Forelimb muscle (tissue), 1 donor: ENCODE data around the gene MRPS27. TPM values are rescaled to one million over a fixed set of nuclear protein-coding genes. Genes with fewer than 3 reads are reported as not detected.
A peak's percentile ranks its signal among the peaks of the same experiment; 100 is the strongest.

ENCODE experiments used
- DNase-seq: peaks from one replicate; pipeline ENCODE4 v3.0.0-alpha.2; 2013; ENCODE audit warnings: low read depth
- polyA plus RNA-seq: library from polyadenylated mRNA; unstranded; fragments of 120-200 nt; gene quantifications from one replicate; pipeline ENCODE4 v1.2.1, GENCODE V29; 2013; ENCODE audit not compliant: insufficient read length

The MRPS27 gene
- polyA plus RNA-seq, 1 donor, result 39.5 TPM

DNA sequence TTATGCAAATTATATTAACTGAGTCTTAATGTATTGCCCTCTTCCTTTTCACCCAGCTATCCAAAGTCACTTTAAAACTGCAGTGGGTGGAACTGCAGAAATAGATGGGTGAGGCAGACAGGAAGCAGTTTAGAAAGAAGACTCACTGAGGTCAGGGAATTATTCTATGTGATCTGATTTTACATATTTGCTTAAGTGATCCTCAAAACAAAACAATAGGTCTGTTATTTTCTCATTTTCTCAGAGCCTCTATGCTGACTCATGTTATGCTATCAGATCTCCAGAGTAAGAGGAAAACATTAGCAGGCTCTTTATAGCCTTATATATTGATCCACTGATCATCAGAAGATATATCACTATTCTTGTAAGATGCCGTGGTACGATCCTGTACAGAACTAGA lies 63.5 kb downstream of the MRPS27 start:
- no peak for DNase-seq

DNA sequence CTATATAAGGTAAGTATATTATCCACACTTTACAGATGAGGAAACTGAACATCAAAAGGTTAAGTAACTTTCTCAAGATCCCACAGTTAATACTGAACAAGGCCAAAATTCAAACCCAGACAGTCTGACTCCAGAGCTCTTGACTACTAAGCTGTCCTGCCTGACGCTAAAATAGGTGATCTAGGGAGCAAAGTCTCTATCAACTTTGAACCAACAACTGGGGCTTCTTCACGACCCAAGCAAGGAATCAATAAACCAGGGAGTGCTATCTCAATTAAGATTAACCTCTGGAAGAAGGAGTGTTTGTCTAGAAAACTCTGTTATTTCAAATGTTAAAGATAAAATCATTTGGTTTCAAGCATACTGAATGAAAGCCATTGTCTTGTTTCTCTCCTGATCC lies 64.4 kb downstream of the MRPS27 start:
- DNase-seq, result no peak

DNA sequence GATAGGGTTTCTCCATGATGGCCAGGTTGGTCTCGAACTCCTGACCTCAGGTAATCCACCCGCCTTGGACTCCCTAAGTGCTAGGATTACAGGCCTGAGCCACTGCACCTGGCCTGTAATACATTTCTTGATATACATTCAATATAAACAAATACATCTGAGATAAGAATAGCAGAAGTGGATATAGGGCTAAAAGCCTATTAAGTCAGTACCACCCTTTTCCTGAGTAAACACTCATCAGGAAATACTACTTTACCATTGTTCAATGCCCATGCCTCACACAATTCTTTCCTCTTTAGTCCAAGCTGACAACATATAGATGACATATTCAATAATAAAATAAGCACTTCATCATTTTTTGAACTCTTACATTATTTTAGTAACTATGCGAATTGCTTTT lies 64.8 kb downstream of the MRPS27 start:
- DNase-seq, result no peak

DNA sequence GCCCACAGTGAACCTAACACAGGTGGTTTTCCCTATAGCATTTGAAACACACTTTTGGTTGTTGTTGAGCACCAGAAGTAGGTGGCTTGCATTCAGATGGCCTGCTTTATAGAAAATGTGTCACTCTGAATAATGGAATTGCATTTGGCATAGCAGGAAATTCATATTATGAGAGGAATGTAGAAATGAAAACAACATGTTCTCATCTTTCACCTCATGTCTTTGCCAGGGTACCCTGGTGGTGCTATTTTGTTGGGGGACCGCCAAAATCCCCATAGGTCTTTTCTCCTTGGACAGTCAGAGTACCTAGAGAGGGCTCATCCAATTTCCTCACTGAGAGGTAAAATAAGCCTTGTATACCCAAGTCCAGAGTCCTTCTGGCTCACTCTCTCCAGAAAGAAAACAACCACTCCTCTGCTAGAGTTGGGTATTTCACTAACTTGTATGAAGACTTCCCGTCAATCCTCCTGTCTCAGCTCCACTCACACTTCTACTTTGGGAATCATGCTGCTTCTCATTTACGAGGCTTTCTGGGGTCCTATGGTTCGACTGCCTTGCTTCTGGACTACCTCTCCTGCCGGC lies 67.4 kb downstream of the MRPS27 start:
- DNase-seq, result no peak

DNA sequence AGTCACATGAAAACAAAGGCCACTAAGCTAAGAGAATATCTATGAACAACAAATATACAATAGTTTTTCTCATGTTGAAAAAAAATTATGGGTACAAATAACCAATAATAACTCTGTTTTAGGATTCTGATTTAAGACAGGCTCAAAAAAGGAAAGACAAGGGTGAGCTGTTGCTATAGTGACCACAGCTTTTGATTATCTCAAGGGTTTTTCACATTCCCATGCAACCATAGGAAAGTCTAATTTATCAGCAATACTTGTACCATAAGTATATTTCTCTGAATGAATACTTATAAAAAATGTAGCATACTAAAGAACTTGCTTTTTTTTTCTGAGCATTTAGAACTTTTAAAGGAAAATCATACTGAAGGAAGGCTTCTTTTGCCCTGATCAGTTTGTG lies 68.0 kb downstream of the MRPS27 start:
- DNase-seq, result no peak

DNA sequence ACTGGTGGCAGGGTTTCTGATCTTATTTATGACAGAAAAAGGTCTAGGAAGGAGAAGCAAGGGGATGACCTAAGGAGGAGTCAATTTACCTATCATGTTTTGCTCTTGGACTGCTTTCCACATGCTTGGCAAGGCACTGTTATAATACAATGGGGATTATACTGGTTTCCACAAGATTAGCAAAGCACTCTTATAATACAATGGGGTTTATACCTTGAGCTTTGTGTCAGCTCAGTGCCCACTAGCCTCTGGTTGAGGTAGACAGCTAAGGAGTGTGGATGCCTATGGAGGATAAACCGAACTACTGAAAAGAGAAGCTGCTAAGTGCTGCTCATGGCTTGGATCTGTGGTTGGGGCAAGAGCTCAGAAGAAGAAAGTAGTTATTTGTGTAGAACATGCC lies 68.7 kb downstream of the MRPS27 start:
- DNase-seq, result no peak

DNA sequence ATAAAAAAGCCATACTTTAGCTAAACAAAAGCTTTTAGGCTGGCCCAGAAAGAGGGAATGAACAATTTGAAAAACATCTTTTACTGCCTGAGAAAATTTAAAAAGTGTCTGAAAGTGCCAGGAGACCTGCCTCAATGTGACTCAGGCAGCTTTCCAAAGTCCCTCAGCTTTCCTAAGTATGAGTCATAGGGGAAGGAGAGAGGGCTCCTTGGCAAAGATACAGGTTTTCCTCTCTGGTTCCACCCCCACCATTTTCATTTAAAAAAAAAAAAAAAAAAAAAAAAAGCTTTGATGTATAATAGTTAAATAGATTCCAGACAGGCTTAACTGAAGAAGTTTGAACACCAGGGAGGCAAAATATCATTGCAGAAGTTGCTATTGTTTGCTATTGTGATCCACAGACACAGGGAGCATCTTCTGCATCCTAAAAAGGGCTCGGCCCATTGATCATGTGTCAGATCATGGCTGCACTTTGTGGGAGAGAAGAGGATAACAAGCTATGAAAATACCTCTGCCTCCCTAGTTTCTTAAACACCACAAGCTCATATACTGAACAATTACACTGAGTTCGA lies 71.5 kb downstream of the MRPS27 start:
- peak; percentile 46 for DNase-seq

DNA sequence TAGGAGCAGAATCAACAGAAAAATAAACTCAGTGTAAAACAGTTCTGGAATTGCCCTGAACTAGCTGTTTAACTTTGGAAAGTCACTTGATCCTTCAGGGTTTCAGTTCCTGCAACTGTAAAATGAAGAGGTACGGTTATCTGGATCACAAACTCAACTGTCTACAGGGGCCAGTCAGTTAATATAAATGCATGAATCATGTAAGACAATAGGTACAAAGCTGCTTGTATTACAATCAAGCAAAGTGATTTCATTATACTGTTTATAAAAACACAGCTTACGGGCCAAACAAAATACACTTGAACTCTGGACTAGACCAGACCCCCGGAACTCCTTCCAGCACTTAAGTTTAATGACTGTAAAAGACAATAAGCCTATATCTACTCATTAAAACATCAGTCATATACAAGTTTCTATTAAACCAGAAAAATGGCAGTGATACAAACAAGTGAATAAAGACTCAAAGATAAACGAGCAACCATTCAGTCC lies 73.0 kb downstream of the MRPS27 start:
- no peak for DNase-seq

DNA sequence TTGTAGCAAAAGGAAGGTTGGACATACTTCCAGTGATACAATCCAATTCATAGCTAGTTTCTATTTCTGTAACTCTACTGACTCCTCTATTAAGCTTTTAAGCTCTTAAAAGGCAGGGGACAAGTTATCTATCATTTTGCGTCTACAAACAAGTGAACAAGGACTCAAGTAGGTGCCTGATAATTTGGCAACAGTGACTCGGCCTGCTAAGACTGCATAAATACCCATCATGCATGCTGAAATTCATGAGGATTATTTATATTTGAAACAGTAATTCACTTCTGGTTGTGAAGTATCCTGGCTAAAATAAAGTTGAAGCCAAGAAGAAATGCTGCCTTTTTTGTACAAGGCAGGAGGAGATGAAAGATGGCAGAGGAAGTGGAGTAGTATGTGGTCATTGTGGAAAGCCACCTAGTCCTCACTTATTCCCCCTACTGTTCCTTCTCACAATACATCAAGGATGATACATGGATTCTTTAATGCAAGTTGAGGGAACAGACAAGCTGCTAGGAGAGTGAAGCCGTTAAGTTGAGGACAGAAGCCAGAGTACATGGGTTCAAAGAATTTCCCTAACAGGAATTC lies 74.0 kb downstream of the MRPS27 start:
- DNase-seq, result no peak

DNA sequence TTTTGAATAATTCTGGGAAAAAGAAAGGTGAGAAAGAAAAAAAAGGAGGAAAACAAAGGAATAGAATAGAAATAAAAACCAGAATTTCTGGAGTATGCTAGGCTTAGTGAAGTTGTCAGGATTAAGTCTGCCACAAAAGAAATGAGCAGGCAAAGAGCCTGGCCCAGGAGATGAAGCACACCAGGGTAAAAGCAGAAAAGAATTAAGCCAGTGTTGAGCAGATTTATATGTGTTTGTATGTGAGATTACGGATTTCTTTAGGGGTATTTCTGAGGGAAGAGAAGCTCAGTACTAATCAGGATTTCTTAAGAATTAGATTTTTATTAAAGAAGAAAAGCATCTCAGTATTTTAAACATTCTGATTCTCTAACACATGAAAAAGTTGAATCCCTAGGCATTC lies 74.5 kb downstream of the MRPS27 start:
- no peak for DNase-seq

DNA sequence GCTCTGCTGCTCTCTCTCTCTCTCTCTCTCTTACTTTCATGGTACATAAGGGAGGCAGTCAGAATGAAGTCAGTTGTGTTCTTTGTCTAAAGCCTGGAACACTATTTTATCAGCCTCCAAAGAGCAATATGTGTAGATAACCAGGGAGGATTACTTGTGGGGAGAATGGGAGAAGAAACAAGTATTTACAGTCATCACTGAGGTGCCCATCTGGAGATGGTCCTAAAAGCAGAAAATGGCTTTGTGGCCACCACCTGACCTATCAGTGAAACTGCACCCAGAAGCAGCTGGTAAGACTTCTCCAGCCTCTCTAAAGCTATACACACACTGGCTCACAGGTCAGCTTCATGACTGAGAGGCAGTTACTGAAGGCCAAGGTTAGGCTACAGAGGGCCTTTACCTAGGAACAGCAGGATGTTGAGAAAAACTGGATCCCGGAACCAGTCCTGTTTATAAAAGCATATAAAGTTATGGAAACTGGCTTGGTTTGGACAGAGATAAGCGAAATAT lies 75.1 kb downstream of the MRPS27 start:
- DNase-seq, result no peak

DNA sequence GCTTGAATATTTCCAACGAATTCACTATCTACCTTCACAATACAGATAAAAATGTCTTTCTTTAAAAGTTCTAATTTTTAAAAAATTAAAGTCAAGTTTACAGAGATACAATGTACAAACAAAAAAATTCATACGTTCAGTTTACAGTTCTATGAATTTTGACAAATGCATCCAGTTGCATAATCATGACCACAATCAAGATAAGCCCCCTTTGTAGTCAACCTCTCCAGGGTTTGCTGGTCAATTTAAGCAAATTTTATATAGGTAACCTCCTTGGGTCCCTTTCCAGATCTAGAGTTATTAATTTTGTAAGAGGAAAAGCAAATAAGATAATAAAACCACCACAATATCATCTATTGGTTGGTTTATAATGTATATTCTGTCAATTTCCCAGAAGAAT lies 76.3 kb downstream of the MRPS27 start:
- DNase-seq, result no peak

DNA sequence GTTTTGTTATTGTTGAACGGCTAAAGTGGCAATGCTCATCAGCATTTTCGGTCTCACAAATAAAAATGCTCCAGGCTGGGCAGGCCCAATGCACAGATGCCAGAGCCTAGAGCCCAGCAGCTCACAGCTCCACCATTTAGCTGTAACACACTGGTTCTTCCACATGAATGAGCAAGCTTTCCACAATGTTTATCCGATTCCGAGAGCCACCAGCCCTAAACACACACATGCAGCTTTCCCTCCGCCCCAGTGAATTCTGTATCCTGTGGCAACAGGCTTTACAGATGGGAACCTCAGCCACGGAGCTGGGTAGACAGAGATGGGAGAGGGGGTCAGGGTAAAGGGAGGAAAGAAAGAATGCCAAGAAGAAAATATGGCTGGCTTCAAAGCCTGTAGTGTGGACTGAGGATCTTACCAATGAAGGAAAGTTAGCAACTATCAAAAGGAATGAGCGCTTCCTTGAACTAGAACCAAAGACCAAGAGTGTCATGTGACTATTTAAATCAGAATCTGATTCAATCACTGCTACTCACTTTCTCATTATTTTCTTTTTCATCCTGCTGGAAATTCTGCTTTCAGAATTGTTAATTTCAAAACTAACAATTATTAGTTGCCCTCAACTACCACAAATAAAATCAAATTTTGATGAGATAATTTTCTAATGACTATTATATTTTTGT lies 77.1 kb downstream of the MRPS27 start:
- no peak for DNase-seq

DNA sequence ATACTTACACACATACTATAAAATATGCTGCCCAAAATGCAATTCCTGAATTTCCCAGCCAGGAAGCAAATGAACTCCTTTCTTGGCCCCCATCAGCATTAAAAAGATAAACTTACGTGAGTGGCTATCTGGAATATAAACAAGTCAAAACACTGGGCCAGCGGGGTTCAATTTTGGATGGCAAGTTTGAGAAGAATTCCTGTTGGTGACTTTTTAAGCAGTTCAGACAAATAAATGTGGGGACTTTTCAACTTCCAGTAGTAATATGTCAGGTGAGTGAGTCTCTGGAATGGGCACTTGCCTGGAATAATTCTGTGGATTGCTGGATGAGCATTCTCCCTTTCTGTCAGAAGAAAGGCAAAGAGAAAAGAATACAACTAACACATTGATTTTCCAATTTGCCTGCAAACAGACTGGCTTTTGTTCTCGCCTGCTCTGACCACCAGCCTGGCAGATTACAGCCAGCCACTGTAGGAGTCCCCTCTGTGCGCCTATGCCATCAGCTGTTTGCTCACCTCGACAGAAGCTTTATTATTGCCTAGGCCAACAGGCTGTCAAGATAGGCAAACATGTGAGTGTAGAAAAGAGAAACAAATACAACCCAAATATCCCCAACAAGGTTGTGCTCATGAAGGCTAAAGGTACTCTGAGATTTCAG lies 78.6 kb downstream of the MRPS27 start:
- DNase-seq, result no peak

DNA sequence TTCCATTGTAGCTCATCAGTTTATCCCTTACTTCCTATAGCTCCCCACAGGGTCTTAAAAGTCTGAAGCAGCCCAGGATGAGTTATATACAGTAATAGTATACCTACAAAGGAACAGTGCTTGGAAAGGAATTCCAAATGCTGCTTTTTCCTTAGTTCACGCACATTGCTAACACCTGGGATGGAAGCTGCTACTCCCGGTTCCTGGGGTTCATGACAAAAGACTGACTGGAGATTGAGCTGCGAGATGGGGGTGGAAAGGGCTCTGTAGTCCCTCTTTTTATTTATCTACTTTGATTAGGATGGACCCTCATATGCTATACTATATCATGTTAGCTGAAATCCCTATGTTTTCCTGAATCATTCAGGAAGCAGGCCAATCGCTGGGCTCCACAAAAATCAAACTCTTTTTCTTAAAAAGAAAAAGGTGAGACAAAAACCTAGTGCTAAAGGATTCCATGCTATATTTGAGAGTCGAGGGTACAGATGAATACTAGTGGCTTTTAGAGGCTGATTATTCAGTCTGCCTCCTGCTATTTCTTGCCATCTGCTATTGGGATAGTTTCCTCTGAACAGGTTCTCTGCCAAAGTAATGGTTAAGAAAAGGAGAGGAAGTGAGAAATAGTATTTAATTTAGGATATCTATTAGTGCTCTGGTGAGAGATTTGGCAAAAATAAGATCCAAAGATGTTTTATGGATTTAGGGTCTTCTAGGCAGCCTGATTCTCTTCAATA lies 81.2 kb downstream of the MRPS27 start:
- DNase-seq, result no peak

DNA sequence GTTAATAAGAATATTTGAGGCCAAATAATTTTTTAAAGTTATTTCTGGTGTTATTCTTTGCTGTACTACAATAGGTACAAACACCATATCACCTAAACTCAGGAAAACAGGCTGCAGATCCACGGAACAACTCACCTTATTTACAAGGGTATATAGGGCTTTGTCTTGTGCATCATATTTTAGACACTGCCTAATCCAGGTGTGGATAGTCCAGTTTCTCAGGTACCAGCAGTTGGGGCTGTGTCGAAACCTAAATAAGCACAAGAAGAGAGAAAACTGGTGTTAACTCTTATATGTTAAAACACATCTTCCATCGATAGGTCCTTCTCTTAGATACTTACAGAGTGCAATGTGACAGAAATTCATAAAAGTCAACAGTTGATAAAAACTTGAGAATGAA lies 82.2 kb downstream of the MRPS27 start:
- no peak for DNase-seq

DNA sequence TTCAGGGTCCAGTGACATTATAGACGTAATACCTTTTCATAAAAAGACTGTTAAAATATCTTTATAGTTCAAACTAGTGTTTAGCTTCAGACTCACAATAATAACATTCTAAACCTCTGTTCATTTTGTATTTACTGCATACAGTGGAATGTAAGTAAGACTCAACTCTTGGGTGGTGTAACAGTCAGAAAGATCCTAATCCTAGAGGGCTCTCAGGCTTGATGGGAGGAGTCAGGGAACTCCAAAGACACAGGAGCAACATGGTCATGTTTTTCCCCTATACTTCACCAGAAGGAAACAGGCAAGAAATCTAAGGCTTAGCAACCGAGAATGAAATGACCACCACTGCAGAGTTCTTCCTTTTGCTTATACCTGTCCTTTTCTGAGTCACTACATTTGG lies 82.6 kb downstream of the MRPS27 start:
- DNase-seq, result no peak

DNA sequence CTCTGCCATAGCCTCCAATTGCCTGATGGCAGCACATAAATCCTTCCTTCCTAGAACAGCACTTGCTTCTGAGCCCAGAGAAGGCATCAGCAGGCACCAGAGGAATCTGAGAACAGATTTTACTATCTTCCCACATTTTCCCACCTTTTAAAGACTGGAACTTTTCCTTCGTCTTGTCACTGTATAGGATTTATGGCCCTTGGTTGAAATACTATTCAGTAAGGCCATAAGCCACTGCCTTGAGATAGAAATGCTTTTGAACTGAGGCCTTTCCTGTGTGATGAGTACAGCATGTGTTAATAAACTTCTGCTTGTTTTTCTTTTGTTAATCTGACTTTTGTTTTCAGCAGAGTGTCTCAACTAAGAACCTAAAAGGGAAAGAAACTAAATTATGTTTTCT lies 84.3 kb downstream of the MRPS27 start:
- no peak for DNase-seq

DNA sequence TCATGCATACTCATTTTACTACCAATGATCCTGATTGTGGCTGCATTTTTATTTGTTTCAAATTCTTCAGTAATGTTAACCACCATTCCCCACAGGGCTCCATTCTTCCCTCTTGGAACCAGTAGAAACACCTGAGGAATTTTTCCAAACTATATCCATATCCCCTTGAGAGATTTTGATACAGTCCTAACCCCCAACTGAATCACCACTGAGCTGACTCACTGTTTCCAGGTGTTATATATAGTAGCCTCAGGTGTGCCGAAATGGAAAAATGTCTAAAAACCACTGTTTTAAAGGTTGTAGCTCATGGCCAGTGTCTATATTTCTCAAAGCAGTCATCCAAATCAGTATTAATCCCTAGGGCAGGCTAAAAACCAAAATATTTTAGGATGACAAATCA lies 85.2 kb downstream of the MRPS27 start:
- DNase-seq, result no peak

DNA sequence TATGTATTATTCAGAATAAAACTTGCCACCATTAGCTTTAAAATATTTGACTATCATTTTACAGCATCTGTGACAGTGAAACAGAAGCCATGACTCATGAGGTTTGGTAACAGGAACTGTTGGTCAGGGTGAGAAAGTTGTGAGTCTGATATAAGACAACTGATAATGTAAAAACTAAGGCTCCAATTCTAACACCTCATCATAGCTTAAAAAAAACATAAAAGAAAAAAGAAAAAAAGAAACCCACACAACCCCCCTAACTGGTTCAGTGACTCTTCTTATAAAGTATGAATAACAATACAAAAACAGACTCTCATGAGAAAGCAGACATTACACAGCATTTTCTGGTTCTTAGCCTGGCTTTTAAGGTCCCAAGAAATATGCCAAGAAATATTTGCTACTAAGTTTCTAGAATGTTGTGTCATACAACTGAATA lies 85.8 kb downstream of the MRPS27 start:
- no peak for DNase-seq

DNA sequence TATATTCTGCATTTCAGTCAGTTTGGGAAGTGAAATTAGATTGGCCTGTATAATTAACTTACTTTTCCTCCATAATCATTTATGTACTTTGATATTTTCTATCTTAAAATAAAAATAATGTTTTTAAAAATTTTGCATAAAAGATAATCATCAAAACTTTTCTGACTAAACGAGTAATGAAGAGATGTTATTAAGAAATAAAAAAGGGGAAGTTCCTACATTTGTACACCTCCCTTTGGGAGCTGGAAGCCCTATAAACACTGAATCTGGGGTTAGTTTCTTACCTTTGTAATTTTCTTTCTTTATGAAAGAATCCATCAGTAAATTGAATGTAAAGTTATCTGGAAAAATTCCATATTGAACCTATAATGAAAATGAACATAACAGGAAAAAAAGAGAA lies 86.2 kb downstream of the MRPS27 start:
- DNase-seq, result no peak

DNA sequence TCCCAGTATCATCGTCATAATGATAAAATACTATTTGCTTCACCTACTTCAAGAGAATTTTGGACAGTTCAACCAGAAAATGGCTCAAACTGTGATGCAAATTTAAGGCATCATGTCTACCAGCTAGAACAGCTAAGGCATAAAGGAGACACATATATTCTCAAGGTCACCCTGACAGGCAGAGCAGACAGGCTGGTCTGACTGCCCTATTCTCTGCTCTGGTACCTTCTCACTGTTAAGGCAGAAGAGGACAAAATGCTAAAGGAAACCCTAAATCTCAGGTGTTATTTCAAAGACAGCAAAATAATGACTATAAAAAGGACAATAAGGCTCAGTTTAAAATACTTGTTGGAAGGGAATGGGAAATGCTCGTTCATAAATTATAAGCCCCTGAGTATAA lies 87.2 kb downstream of the MRPS27 start:
- DNase-seq, result no peak
